H1 (cell line): Measurements from ENCODE around the gene DNASE2B. TPM values are rescaled to one million over a fixed set of nuclear protein-coding genes. Genes with fewer than 3 reads are reported as not detected.

Experiments
- CTCF ChIA-PET: fragments of 300-600 bp; sonication (Branson Sonifier 250); formaldehyde crosslinking; loops from one replicate; lab custom pipeline; 2021; ENCODE audit not compliant: partially characterized antibody; lab: Charles Lee
- POLR2A ChIA-PET: fragments of 300-600 bp; sonication (Branson Sonifier 250); formaldehyde crosslinking; loops from one replicate; lab custom pipeline; 2021; ENCODE audit warnings: inconsistent platforms; ENCODE audit not compliant: partially characterized antibody; lab: Charles Lee
- DNase-seq, 2 experiments: peaks; one replicate each; pipeline versions ENCODE4 v3.0.0 to v3.0.0-alpha.2; 2010 to 2022; ENCODE audit warnings: low spot score in 2 of 2, low read depth in 1 of 2, mixed read lengths in 1 of 2
- FAIRE-seq: peaks from 2 replicates; lab custom pipeline; 2011; peaks lifted over from hg19 to GRCh38; lab: Jason Lieb, UNC
- H2AFZ ChIP-seq: 2 replicates; pipeline ENCODE4 v1.8.1; 2012; ENCODE audit warnings: low read length, inconsistent platforms
- H2AK5ac ChIP-seq: 2 replicates; pipeline ENCODE4 v1.6.1; 2013; ENCODE audit warnings: low read depth, low read length
- H2BK120ac ChIP-seq: replicated peaks from 2 replicates; pipeline ENCODE3; 2013; ENCODE audit warnings: low read depth, low read length, inconsistent platforms
- H2BK12ac ChIP-seq: 2 replicates; pipeline ENCODE4 v1.6.1; 2013; ENCODE audit warnings: low read depth, low read length
- H2BK15ac ChIP-seq: 2 replicates; pipeline ENCODE4 v1.6.1; 2013; ENCODE audit warnings: low read length
- H2BK20ac ChIP-seq: 2 replicates; pipeline ENCODE4 v1.6.1; 2013; ENCODE audit warnings: low read length
- H2BK5ac ChIP-seq: 2 replicates; pipeline ENCODE4 v1.6.1; 2013; ENCODE audit warnings: low read depth, low read length
- H3K14ac ChIP-seq: 2 replicates; pipeline ENCODE4 v1.6.1; 2013; ENCODE audit warnings: inconsistent platforms; ENCODE audit not compliant: insufficient read length
- H3K18ac ChIP-seq: 2 replicates; pipeline ENCODE4 v1.6.1; 2013; ENCODE audit warnings: low read length; ENCODE audit errors: extremely low read depth
- H3K23ac ChIP-seq: 2 replicates; pipeline ENCODE4 v1.6.1; 2013; ENCODE audit warnings: inconsistent platforms; ENCODE audit not compliant: insufficient read length
- H3K23me2 ChIP-seq: 2 replicates; pipeline ENCODE4 v1.6.1; 2013; ENCODE audit warnings: low read depth, low read length
- H3K27ac ChIP-seq: 2 replicates; pipeline ENCODE4 v1.6.1; 2011; ENCODE audit warnings: low read depth, low read length, inconsistent platforms
- H3K27me3 ChIP-seq, 4 experiments: replicated peaks in 1 of 4; 1 replicate in 1 of 4; 2 replicates in 3 of 4; pipeline versions ENCODE4 v1.6.1 to v1.8.1; 2011 to 2013; ENCODE audit warnings: low read length in 3 of 4, mild to moderate bottlenecking in 3 of 4, inconsistent platforms in 2 of 4, mixed read lengths in 2 of 4, moderate library complexity in 1 of 4; ENCODE audit not compliant: control insufficient read depth in 3 of 4, insufficient read depth in 3 of 4; ENCODE audit errors: extremely low read depth in 1 of 4
- H3K36me3 ChIP-seq, 4 experiments: 2 replicates each; pipeline versions ENCODE4 v1.6.1 to v1.8.1; 2011 to 2013; ENCODE audit warnings: mild to moderate bottlenecking in 4 of 4, low read length in 3 of 4, moderate library complexity in 2 of 4, control low read depth in 1 of 4, inconsistent platforms in 1 of 4; ENCODE audit not compliant: insufficient read depth in 4 of 4, control insufficient read depth in 2 of 4
- H3K4ac ChIP-seq: replicated peaks from 2 replicates; pipeline ENCODE3; 2013; ENCODE audit warnings: low read length, low read depth, mixed read lengths, inconsistent platforms; ENCODE audit not compliant: insufficient read length
- H3K4me1 ChIP-seq, 4 experiments: replicated peaks in 1 of 4; 1 replicate in 1 of 4; 2 replicates in 3 of 4; pipeline versions ENCODE4 v1.6.1 to v1.8.1; 2011 to 2013; ENCODE audit warnings: low read length in 3 of 4, inconsistent platforms in 2 of 4, mixed read lengths in 1 of 4; ENCODE audit not compliant: insufficient read depth in 4 of 4, control insufficient read depth in 3 of 4
- H3K4me2 ChIP-seq, 2 experiments: 2 replicates each; pipeline versions ENCODE4 v1.6.1 to v1.8.1; 2011 to 2013; ENCODE audit warnings: low read depth in 2 of 2, low read length in 2 of 2, control low read depth in 1 of 2, inconsistent platforms in 1 of 2, mild to moderate bottlenecking in 1 of 2; ENCODE audit not compliant: insufficient read depth in 1 of 2
- H3K4me3 ChIP-seq, 4 experiments: fragments of 200-600, 300-600 bp in 1 of 4; sonication (generic), shearing (Covaris generic), sonication (Bioruptor Twin) in 1 of 4; 2 replicates each; pipeline versions ENCODE4 v1.5.1 to v1.8.1; 2011 to 2016; ENCODE audit warnings: low read length in 4 of 4, low read depth in 3 of 4, control low read depth in 2 of 4, inconsistent platforms in 2 of 4, mild to moderate bottlenecking in 2 of 4, mixed read lengths in 1 of 4, moderate library complexity in 1 of 4; ENCODE audit not compliant: insufficient read depth in 2 of 4; ENCODE audit errors: extremely low read depth in 1 of 4
- H3K56ac ChIP-seq: replicated peaks from 2 replicates; pipeline ENCODE3; 2013; ENCODE audit warnings: low read depth, mild to moderate bottlenecking, mixed read lengths, low read length, inconsistent platforms; ENCODE audit not compliant: insufficient read length
- H3K79me1 ChIP-seq: 2 replicates; pipeline ENCODE4 v1.6.1; 2013; ENCODE audit warnings: low read depth, low read length, control low read depth
- H3K79me2 ChIP-seq, 2 experiments: 2 replicates each; pipeline versions ENCODE4 v1.6.1 to v1.8.1; 2012 to 2013; ENCODE audit warnings: low read length in 2 of 2, mild to moderate bottlenecking in 2 of 2, inconsistent platforms in 1 of 2; ENCODE audit not compliant: insufficient read depth in 2 of 2, control insufficient read depth in 1 of 2
- H3K9ac ChIP-seq, 4 experiments: replicated peaks in 1 of 4; 1 replicate in 1 of 4; 2 replicates in 3 of 4; pipeline versions ENCODE4 v1.6.1 to v1.8.1; 2011 to 2013; ENCODE audit warnings: low read depth in 3 of 4, low read length in 3 of 4, control low read depth in 2 of 4, mild to moderate bottlenecking in 2 of 4, moderate library complexity in 2 of 4, inconsistent platforms in 1 of 4; ENCODE audit errors: extremely low read depth in 1 of 4
- H3K9me3 ChIP-seq, 2 experiments: 2 replicates each; pipeline versions ENCODE4 v1.6.1 to v1.8.1; 2012 to 2013; ENCODE audit warnings: mild to moderate bottlenecking in 2 of 2, moderate library complexity in 2 of 2, control low read depth in 1 of 2, inconsistent platforms in 1 of 2, low read depth in 1 of 2, low read length in 1 of 2, mixed read lengths in 1 of 2; ENCODE audit not compliant: insufficient read depth in 2 of 2
- H4K20me1 ChIP-seq, 2 experiments: replicated peaks in 1 of 2; 2 replicates each; pipeline versions ENCODE3 to v1.8.1; 2011 to 2013; ENCODE audit warnings: inconsistent platforms in 2 of 2, low read length in 2 of 2, mild to moderate bottlenecking in 1 of 2; ENCODE audit not compliant: insufficient read depth in 2 of 2, control insufficient read depth in 1 of 2
- H4K5ac ChIP-seq: 2 replicates; pipeline ENCODE4 v1.6.1; 2013; ENCODE audit warnings: low read length, low read depth, mixed read lengths, inconsistent platforms; ENCODE audit not compliant: insufficient read length
- H4K8ac ChIP-seq: 2 replicates; pipeline ENCODE4 v1.8.0; 2013; ENCODE audit warnings: mild to moderate bottlenecking, moderate library complexity, low read length, inconsistent platforms; ENCODE audit not compliant: insufficient read depth; ENCODE audit errors: extremely low read depth
- H4K91ac ChIP-seq: replicated peaks from 2 replicates; pipeline ENCODE3; 2013; ENCODE audit warnings: low read length, mixed read lengths, inconsistent platforms; ENCODE audit not compliant: insufficient read length
- EZH2 ChIP-seq: fragments of 200-600 bp; sonication (generic); IDR thresholded peaks from 2 replicates; pipeline ENCODE4 v1.7.1; 2012; ENCODE audit warnings: low read depth, mild to moderate bottlenecking, moderate library complexity, low read length, inconsistent platforms; ENCODE audit not compliant: severe bottlenecking
- HDAC2 ChIP-seq, 2 experiments: fragments of 300-600 bp in 1 of 2; sonication (generic) in 1 of 2; IDR thresholded peaks; 2 replicates each; pipeline ENCODE4 v1.6.1; 2011 to 2012; ENCODE audit warnings: low read depth in 2 of 2, low read length in 2 of 2, mild to moderate bottlenecking in 2 of 2, moderate library complexity in 2 of 2, borderline replicate concordance in 1 of 2, inconsistent platforms in 1 of 2
- KDM1A ChIP-seq: fragments of 200-600, 300-600 bp; sonication (generic); IDR thresholded peaks from 2 replicates; pipeline ENCODE4 v1.7.1; 2016; ENCODE audit warnings: mild to moderate bottlenecking, low read length, borderline replicate concordance
- WGBS, 2 experiments: shearing (Covaris generic) in 1 of 2; methylation state at CpG; one replicate each; pipeline versions ENCODE4 v1.1.6 to v1.1.7; 2013 to 2015; ENCODE audit warnings: low lambda C conversion rate in 2 of 2, mixed read lengths in 2 of 2, inconsistent platforms in 1 of 2, low coverage in 1 of 2, missing lambda C conversion rate in 1 of 2; ENCODE audit not compliant: insufficient replicate concordance in 2 of 2, insufficient coverage in 1 of 2, insufficient read length in 1 of 2; ENCODE audit errors: extremely low coverage in 1 of 2, missing lambda C conversion rate in 1 of 2; 5-methylcytosine and 5-hydroxymethylcytosine counted together
- polyA plus RNA-seq, 7 experiments: library from polyadenylated mRNA; depleted of rRNA in 3 of 7; stranded (reverse) in 5 of 7; unstranded in 2 of 7; fragments of >200 nt in 5 of 7; fragments of 200-250 nt in 2 of 7; gene quantifications; 1 replicate in 5 of 7; 2 replicates in 1 of 7; 4 replicates in 1 of 7; pipeline versions ENCODE4 v1.2.1 to v1.2.3, GENCODE V29; 2011 to 2013; ENCODE audit warnings: missing spikeins in 2 of 7, mixed read lengths in 2 of 7
- total RNA-seq: library from RNA; stranded (reverse); fragmentation: NEBNext Ultra II Directional; extraction: Animal tissue kit (Norgen Biotek cat#: 25700); gene quantifications from 2 replicates; pipeline ENCODE4 v1.2.1, GENCODE V29; 2021

The DNASE2B gene
- total and polyA plus RNA-seq, 2 of the 8 experiments (the other 6 are each of a cell fraction or from before 2014, with no cell fraction given): not detected

DNA sequence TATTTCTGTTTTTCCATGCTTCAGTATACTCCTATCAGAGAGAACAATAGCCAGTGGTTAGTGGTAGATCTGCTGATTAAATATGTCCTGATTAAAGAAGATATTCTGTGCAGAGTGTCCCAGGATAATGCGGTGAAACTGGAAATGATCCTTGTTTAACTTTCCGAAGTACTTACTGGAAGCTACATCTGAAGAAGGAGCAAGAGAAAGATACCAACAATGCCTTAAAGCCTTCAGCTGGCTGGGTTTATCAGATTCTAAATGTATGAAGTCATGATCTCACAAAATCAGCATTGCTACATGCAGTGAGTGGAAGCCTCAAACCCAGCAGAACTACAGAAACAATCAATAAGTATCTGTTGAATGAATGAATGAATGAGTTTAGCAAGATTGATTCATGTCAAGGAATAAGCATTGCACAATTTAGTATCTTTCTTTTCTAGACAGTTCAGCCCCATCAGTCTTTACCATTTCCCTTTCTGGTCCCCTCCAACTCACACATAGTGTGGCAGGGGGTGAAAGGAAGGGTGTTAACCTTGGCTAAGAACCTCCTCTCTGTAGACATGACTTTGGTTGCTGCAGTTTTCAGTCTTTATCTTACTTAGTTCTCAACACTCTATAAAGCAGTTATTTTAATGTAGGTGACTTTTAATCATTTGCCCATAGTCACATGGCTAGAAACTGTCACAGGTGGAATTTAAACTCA lies 24.7 kb upstream of the DNASE2B start:
- H3K18ac ChIP-seq: no peak overlapping the region
- no peaks in the 10 kb centered on the region for H3K9me3 ChIP-seq
- H2BK12ac ChIP-seq: no peak overlapping the region
- no peak overlapping the region for H3K14ac ChIP-seq
- no peaks in the 10 kb centered on the region for H3K79me1 ChIP-seq
- H3K36me3 ChIP-seq: no peaks in the 10 kb centered on the region
- no peak overlapping the region for H3K56ac ChIP-seq
- H3K4me2 ChIP-seq: no peak overlapping the region
- H4K20me1 ChIP-seq: no peaks in the 10 kb centered on the region
- no peaks in the 10 kb centered on the region; the same call in 1 of the 2 replicates for H3K23me2 ChIP-seq
- H3K9ac ChIP-seq: no peak overlapping the region
- no peak overlapping the region for H2AFZ ChIP-seq
- no peaks in the 10 kb centered on the region for H3K27me3 ChIP-seq
- 44% methylated on average over 2 of the region's 2 CpGs; no CpG with 5 or more reads in 1 of the 2 experiments for WGBS, 2 experiments
- FAIRE-seq (no peak), DNase-seq (no peak)
- H2BK120ac ChIP-seq: no peak overlapping the region
- CTCF ChIA-PET: interaction anchor here (0.8 kb wide), 1 partner anchor 13 kb away, joined by 3 read pairs; no protein-coding TSS in a partner anchor
- no peak overlapping the region for H2BK20ac ChIP-seq
- TF ChIP-seq HDAC2 (IDR thresholded peaks at IDR 0.05; ENCODE audit: borderline replicate concordance in 1 of 2, low read depth in 2 of 2, low read length in 2 of 2): no peak
- no peak for TF ChIP-seq KDM1A
- TF ChIP-seq EZH2: no peak
- no peak overlapping the region for H3K27ac ChIP-seq
- no peak overlapping the region for H3K23ac ChIP-seq
- no peak overlapping the region for H2AK5ac ChIP-seq
- no peak overlapping the region for H3K4ac ChIP-seq
- no peaks in the 10 kb centered on the region for H3K4me1 ChIP-seq
- H2BK5ac ChIP-seq: no peak overlapping the region
- H4K91ac ChIP-seq: no peak overlapping the region
- no peak overlapping the region for H2BK15ac ChIP-seq
- H4K8ac ChIP-seq: no peak overlapping the region
- no peak overlapping the region for H3K4me3 ChIP-seq
- no peak overlapping the region for H4K5ac ChIP-seq
- POLR2A ChIA-PET: no interaction called here
- no peaks in the 10 kb centered on the region for H3K79me2 ChIP-seq
